ENCODE measurements around the gene EDEM1.

- TF ChIP-seq ZNF423 (CRISPR knock-in tag; IDR thresholded peaks at IDR 0.05) (no peak), CTCF (IDR thresholded peaks at IDR 0.05) (no peak), ATF1 (CRISPR knock-in tag; IDR thresholded peaks at IDR 0.05) (no peak), ZNF416 (CRISPR knock-in tag; IDR thresholded peaks at IDR 0.05) (no peak), TP53 (CRISPR knock-in tag; IDR thresholded peaks at IDR 0.05) (no peak), MAX (CRISPR knock-in tag; IDR thresholded peaks at IDR 0.05) (no peak), ARID4B (CRISPR knock-in tag; IDR thresholded peaks at IDR 0.05; ENCODE audit: borderline replicate concordance) (no peak), ZNF512 (CRISPR knock-in tag; IDR thresholded peaks at IDR 0.05; ENCODE audit: borderline replicate concordance) (no peak), ESRRA (CRISPR knock-in tag; IDR thresholded peaks at IDR 0.05; ENCODE audit: borderline replicate concordance) (no peak), CREB1 (CRISPR knock-in tag; IDR thresholded peaks at IDR 0.05) (no peak), ZNF396 (CRISPR knock-in tag; IDR thresholded peaks at IDR 0.05; ENCODE audit: borderline replicate concordance) (no peak), MYBL2 (CRISPR knock-in tag; IDR thresholded peaks at IDR 0.05) (no peak)
Measured at GRCh38 chr3:5187920-5188418, 462 bp downstream of the EDEM1 start.

Measured in WTC11 (cell line).